Activated CD4-positive, alpha-beta T cell treated with anti-CD3 and anti-CD28 coated beads, Interleukin-2, amount 10 ng/mL, durations not matched to agents 7 days and 5 days (primary cell): ENCODE data around the gene TBCC. TPM values are rescaled to one million over a fixed set of nuclear protein-coding genes. Genes with fewer than 3 reads are reported as not detected.
"Not testable (repeated sequence)": the region's sequence is repeated elsewhere in the genome, so short reads cannot be mapped to it uniquely, and the experiment has no call there.

ENCODE experiments used
- CTCF ChIA-PET: fragments of 350-600 bp; sonication (Branson Sonifier 250); formaldehyde crosslinking; loops from one replicate; lab custom pipeline; 2021; ENCODE audit warnings: antibody characterized with exemption; lab: Charles Lee
- POLR2A ChIA-PET: fragments of 350-600 bp; sonication (Branson Sonifier 250); formaldehyde crosslinking; loops from one replicate; lab custom pipeline; 2021; ENCODE audit warnings: antibody characterized with exemption; lab: Charles Lee
- DNase-seq: peaks from one replicate; pipeline ENCODE4 v3.0.0-alpha.2; 2020
- H3K27ac Mint-ChIP-seq: one replicate; pipeline ENCODE4 v1.8.0; 2021; ENCODE audit warnings: mild to moderate bottlenecking, moderate library complexity, mixed read lengths
- H3K27me3 Mint-ChIP-seq: one replicate; pipeline ENCODE4 v1.8.0; 2021; ENCODE audit warnings: mixed read lengths
- H3K36me3 Mint-ChIP-seq: one replicate; pipeline ENCODE4 v1.8.0; 2021; ENCODE audit warnings: low read depth, mixed read lengths
- H3K4me1 Mint-ChIP-seq: one replicate; pipeline ENCODE4 v1.8.0; 2021; ENCODE audit warnings: mixed read lengths
- H3K4me3 Mint-ChIP-seq: one replicate; pipeline ENCODE4 v1.8.0; 2021; ENCODE audit warnings: mild to moderate bottlenecking, moderate library complexity, mixed read lengths
- H3K9me3 Mint-ChIP-seq: one replicate; pipeline ENCODE4 v1.8.0; 2021; ENCODE audit warnings: mixed read lengths
- total RNA-seq, 2 experiments: library from RNA; stranded (reverse); gene quantifications; one replicate each; pipeline ENCODE4 v1.2.3, GENCODE V29; 2021

The TBCC gene
- total RNA-seq, 2 experiments from 2014 or later: 37.1 to 38.6 TPM

DNA sequence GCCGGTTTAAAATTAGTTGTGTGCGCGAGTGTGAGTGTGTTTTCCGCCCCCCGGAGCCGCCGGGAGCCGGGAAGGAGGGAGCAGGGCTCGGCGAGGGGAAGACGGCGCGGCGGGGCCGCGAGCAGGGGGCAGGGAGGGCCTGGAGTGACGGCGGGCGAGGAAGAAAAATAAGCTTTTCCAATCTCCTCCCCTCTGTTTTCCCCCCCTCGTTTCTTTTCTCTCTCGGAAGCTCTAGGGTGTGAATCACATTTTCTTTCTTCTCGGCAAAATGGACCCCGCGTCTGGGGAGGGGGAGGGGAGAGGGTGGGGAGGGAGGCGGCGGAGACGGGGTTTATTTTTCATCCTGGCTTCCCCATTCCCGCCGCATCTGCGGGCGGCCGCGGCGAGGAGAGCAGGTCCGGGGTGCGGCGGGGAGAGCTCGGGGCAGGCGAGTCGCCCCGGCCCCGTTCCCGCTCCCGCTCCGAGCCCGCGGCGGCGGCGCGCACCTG is 36.8 kb upstream of the TBCC start:
- peak; percentile 74 for DNase-seq
- Mint-ChIP-seq H3K27me3 (no peaks in the 10 kb centered on the region), H3K9me3 (no peaks in the 10 kb centered on the region), H3K36me3 (peaks cover 22% of the 10 kb centered on the region), H3K4me3 (peak overlapping the region; percentile 97), H3K27ac (peak overlapping the region; percentile 100), H3K4me1 (peaks cover 25% of the 10 kb centered on the region)
- POLR2A ChIA-PET: no interaction called here
- CTCF ChIA-PET: interaction anchor here (1.8 kb wide), 1 partner anchor 12 kb away, joined by 6 read pairs; no protein-coding TSS in a partner anchor

DNA sequence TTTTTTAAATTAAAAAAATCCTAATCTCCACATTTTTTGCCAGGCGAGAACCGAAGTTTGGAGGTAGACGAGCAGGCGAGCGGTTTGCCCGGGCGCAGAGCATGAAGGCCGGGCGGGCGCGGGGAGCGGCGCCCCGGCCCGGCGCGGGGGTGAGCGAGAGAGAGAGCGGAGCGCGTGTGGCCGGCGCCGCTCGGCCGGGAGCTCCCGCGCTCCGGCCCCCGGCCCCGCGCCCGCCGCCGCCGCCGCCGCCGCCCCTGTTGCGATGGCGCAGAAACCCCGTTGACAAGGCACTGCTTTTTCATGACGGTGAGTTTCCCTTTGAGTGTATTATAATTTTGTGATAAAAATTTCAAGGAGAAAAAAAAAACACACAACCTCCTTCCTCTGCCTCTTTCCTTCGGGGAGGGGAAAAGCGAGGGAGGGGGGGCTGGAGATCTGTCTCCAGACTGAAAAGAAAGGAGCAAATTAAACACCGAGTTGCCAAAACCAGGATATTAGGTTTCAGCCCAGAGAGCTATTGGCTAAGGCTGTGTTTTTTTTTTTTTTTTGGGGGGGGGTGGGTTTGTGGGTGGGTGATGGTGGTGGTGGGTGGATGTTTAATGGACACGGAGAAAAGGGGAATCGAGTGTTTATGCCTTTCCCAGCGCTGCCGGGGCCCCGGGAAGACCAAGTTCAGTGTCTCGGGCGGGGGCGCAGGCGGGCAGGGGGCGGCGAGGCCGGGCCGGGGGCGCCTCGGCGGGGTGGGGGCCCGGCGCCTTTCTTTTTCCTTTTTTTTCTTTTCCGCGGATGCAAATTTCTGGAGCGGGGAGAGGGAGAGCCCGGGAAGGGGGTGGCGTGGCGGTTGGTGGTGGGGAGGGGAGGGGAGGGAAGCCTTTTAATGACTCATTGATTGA is 36.1 kb upstream of the TBCC start, which contains the start of gene BICRAL:
TSS of gene BICRAL (plus strand) at position 257 of the 893 bp plus-strand sequence. CDS start 39,971 bp downstream, outside the sequence.
- Mint-ChIP-seq H3K4me3 (peak within 1 kb of the TSS; percentile 97), H3K4me1 (peaks cover 32% of the 10 kb centered on the region), H3K36me3 (peaks cover 29% of the 10 kb centered on the region), H3K27ac (peak within 1 kb of the TSS; percentile 100), H3K9me3 (no peaks in the 10 kb centered on the region), H3K27me3 (no peaks in the 10 kb centered on the region)
- ChIA-PET CTCF (interaction anchor here (0.6 to 1.8 kb wide), 5 partner anchors 9 to 206 kb away, joined by 3 to 6 read pairs (median 3); no protein-coding TSS in a partner anchor), POLR2A (interaction anchor here (0.8 kb wide), 1 partner anchor 10 kb away, joined by 4 read pairs; no protein-coding TSS in a partner anchor)
- DNase-seq: peak; percentile 75

GRCh38 chr6:42781546-42781795 is 35.6 kb upstream of the TBCC start:
- no peaks in the 10 kb centered on the region for H3K9me3 Mint-ChIP-seq
- no peaks in the 10 kb centered on the region for H3K27me3 Mint-ChIP-seq
- H3K36me3 Mint-ChIP-seq: peaks cover 32% of the 10 kb centered on the region
- peak overlapping the region; percentile 100 for H3K27ac Mint-ChIP-seq
- no peak for DNase-seq
- H3K4me3 Mint-ChIP-seq: peak overlapping the region; percentile 97
- peaks cover 38% of the 10 kb centered on the region for H3K4me1 Mint-ChIP-seq
- CTCF ChIA-PET: interaction anchor here (0.6 to 1.8 kb wide), 5 partner anchors 9 to 207 kb away, joined by 3 to 6 read pairs (median 3); no protein-coding TSS in a partner anchor
- POLR2A ChIA-PET: interaction anchor here (0.8 kb wide), 1 partner anchor 10 kb away, joined by 4 read pairs; no protein-coding TSS in a partner anchor

GRCh38 chr6:42779521-42779920 is 33.6 kb upstream of the TBCC start:
- peak overlapping the region; percentile 54 for H3K27ac Mint-ChIP-seq
- peaks cover 51% of the 10 kb centered on the region for H3K4me1 Mint-ChIP-seq
- CTCF ChIA-PET: interaction anchor here (0.9 kb wide), 1 partner anchor 9 kb away, joined by 3 read pairs; no protein-coding TSS in a partner anchor
- H3K9me3 Mint-ChIP-seq: no peaks in the 10 kb centered on the region
- DNase-seq: no peak
- H3K4me3 Mint-ChIP-seq: no peak overlapping the region
- POLR2A ChIA-PET: interaction anchor here (0.7 kb wide), 1 partner anchor 12 kb away, joined by 3 read pairs; no protein-coding TSS in a partner anchor
- no peaks in the 10 kb centered on the region for H3K27me3 Mint-ChIP-seq
- H3K36me3 Mint-ChIP-seq: peaks cover 22% of the 10 kb centered on the region

GRCh38 chr6:42778122-42778521 is 32.2 kb upstream of the TBCC start:
- H3K4me3 Mint-ChIP-seq: no peak overlapping the region
- POLR2A ChIA-PET: no interaction called here
- H3K36me3 Mint-ChIP-seq: peaks cover 19% of the 10 kb centered on the region
- no peak overlapping the region for H3K27ac Mint-ChIP-seq
- H3K4me1 Mint-ChIP-seq: peaks cover 61% of the 10 kb centered on the region
- no peaks in the 10 kb centered on the region for H3K9me3 Mint-ChIP-seq
- no peak for DNase-seq
- CTCF ChIA-PET: no interaction called here
- no peaks in the 10 kb centered on the region for H3K27me3 Mint-ChIP-seq

DNA sequence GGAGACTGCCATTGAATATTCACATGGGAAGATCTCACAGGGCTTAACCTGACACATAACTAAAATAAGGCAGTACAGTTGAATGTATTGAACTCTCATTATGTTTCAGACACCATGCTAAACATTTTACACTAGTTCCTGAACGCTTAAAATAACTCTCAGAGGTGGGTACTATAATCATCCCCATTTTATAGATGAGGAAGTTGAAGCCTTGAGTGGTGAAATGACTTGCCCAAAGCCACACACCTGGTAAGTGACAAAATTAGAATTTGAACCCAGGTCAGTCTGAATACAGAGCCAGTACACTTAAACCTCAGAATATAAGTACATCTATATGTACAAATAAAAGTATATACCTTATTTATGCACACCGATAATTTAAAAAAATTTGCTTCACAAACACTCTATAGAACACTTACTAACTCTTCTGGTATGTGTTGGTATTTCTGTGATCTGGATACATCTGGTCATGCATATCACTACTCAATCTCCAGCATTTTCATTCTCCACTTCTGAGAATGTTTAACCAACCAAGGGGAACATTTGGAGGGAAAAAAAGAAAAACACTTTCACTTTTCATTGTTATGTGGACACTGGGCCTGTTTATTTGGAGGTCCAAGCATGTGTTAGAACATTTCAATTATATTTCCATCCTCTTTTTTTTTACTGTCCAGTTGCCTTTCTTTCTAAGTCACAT is 31.4 kb upstream of the TBCC start:
- CTCF ChIA-PET: no interaction called here
- peak overlapping the region; percentile 81 for H3K27ac Mint-ChIP-seq
- DNase-seq: no peak
- H3K4me1 Mint-ChIP-seq: peaks cover 67% of the 10 kb centered on the region
- no peaks in the 10 kb centered on the region for H3K9me3 Mint-ChIP-seq
- H3K27me3 Mint-ChIP-seq: no peaks in the 10 kb centered on the region
- peaks cover 21% of the 10 kb centered on the region for H3K36me3 Mint-ChIP-seq
- H3K4me3 Mint-ChIP-seq: peak overlapping the region; percentile 12
- POLR2A ChIA-PET: no interaction called here

GRCh38 chr6:42774821-42775487 is 29.1 kb upstream of the TBCC start:
- H3K4me3 Mint-ChIP-seq: peak overlapping the region; percentile 72
- H3K4me1 Mint-ChIP-seq: peaks cover 75% of the 10 kb centered on the region
- peak overlapping the region; percentile 88 for H3K27ac Mint-ChIP-seq
- POLR2A ChIA-PET, H3K9me3 Mint-ChIP-seq, H3K27me3 Mint-ChIP-seq: not testable (repeated sequence)
- H3K36me3 Mint-ChIP-seq: peaks cover 23% of the 10 kb centered on the region
- CTCF ChIA-PET: interaction anchor here (0.5 to 1.4 kb wide), 3 partner anchors 23 to 48 kb away, joined by 3 to 4 read pairs (median 3); no protein-coding TSS in a partner anchor
- peak; percentile 49 for DNase-seq

DNA sequence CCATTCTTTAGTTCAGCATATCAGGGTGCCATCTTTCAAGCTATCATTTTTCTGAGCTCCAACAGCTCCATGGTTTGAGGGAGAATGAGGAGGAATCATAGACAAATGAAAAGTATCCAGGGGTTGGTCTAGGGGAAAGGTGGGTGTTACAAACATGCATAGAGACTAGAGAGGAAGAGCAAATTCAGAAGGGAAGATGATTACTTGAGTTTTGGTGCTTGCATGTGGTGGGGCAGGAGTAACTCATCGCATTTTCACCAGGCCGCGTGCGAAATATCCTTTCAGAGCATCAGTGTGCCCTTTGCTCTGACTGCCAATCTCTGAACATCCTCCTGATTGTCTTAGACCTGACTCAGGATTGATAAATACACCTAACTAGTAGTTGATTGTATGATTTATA is 28.3 kb upstream of the TBCC start:
- peak; percentile 39 for DNase-seq
- POLR2A ChIA-PET: no interaction called here
- H3K27me3 Mint-ChIP-seq: no peaks in the 10 kb centered on the region
- H3K4me1 Mint-ChIP-seq: peaks cover 75% of the 10 kb centered on the region
- CTCF ChIA-PET: no interaction called here
- H3K36me3 Mint-ChIP-seq: peaks cover 27% of the 10 kb centered on the region
- H3K27ac Mint-ChIP-seq: peak overlapping the region; percentile 88
- H3K9me3 Mint-ChIP-seq: no peaks in the 10 kb centered on the region
- peak overlapping the region; percentile 72 for H3K4me3 Mint-ChIP-seq

DNA sequence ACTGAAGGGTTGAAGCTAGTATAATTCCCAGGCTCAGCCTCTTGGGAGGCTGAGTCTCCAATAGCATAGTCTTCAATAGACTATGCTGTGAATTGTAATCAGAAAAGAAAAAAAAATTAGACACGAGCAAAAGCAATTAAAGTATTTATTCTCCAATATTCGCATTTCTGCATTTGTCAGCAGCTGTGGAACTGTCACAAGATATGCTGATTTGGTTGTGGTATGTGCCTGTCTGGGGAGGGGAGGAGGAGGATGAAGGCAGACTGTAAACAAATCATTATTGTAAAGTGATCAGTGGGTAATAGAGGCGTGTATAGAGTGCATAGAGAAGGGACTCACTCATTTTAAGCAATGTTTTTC is 25.8 kb upstream of the TBCC start:
- Mint-ChIP-seq H3K4me3 (peak overlapping the region; percentile 54), H3K27ac (peak overlapping the region; percentile 100), H3K36me3 (peaks cover 24% of the 10 kb centered on the region), H3K4me1 (peaks cover 67% of the 10 kb centered on the region), H3K27me3 (no peaks in the 10 kb centered on the region), H3K9me3 (no peaks in the 10 kb centered on the region)
- CTCF ChIA-PET: interaction anchor here (0.6 to 1.4 kb wide), 6 partner anchors 11 to 42 kb away, joined by 3 to 6 read pairs (median 4); partner anchors contain the start of genes BICRAL and TBCC
- peak; percentile 46 for DNase-seq
- POLR2A ChIA-PET: interaction anchor here (0.6 to 1.8 kb wide), 6 partner anchors 8 to 320 kb away, joined by 3 to 6 read pairs (median 4); partner anchors contain the start of genes BICRAL, RPL7L1 and TBCC

DNA sequence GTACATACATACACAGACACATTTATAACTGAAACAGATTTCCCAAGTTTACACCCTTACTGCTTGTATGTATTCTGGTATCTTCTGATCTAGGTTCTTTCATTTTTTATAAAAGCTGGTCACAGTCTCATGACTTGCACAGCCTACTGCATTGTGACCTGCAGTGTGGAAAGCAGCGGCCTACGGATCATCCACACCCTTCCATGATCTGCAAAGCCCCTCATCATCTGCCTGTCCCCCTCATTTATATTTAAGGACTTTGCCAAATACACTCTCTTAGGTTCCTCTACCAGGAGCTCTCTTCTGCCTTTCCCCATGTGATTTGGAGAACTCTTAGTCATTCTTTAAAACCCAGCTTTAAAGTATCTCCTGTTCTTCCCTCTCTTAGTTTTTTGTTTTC is 23.9 kb upstream of the TBCC start:
- Mint-ChIP-seq H3K9me3 (no peaks in the 10 kb centered on the region), H3K36me3 (peaks cover 33% of the 10 kb centered on the region), H3K27me3 (no peaks in the 10 kb centered on the region), H3K4me1 (peaks cover 56% of the 10 kb centered on the region), H3K27ac (peak overlapping the region; percentile 100), H3K4me3 (peak overlapping the region; percentile 23)
- POLR2A ChIA-PET: no interaction called here
- CTCF ChIA-PET: interaction anchor here (1.1 to 2.0 kb wide), 5 partner anchors 9 to 24 kb away, joined by 3 to 5 read pairs (median 3); partner anchors contain the start of gene TBCC
- no peak for DNase-seq

GRCh38 chr6:42769051-42769450 is 23.1 kb upstream of the TBCC start:
- ChIA-PET POLR2A (interaction anchor here (0.7 kb wide), 1 partner anchor 435 kb away, joined by 3 read pairs; no protein-coding TSS in a partner anchor), CTCF (interaction anchor here (1.2 to 2.0 kb wide), 3 partner anchors 8 to 23 kb away, joined by 3 to 5 read pairs (median 4); partner anchors contain the start of gene TBCC)
- peaks cover 49% of the 10 kb centered on the region for H3K4me1 Mint-ChIP-seq
- no peaks in the 10 kb centered on the region for H3K9me3 Mint-ChIP-seq
- no peak overlapping the region for H3K4me3 Mint-ChIP-seq
- no peaks in the 10 kb centered on the region for H3K27me3 Mint-ChIP-seq
- H3K36me3 Mint-ChIP-seq: peaks cover 29% of the 10 kb centered on the region
- no peak for DNase-seq
- H3K27ac Mint-ChIP-seq: no peak overlapping the region
